Activated CD8-positive, alpha-beta memory T cell treated with anti-CD3 and anti-CD28 coated beads for 48 hours (primary cell): Measurements from ENCODE around the gene MN1.

Experiments used
- DNase-seq, 3 experiments: peaks; one replicate each; pipeline ENCODE4 v3.0.0-alpha.2; 2020; ENCODE audit warnings: low read depth in 2 of 3, low spot score in 2 of 3

MN1 gene

GRCh38 chr22:27786291-27786932 is 15.1 kb downstream of the MN1 start:
- DNase-seq = no peak

- DNase-seq = no peak
Observed at GRCh38 chr22:27785831-27786230, 15.7 kb downstream of the MN1 start.

- DNase-seq = no peak
Observed at GRCh38 chr22:27784120-27784475, 17.5 kb downstream of the MN1 start.

DNA sequence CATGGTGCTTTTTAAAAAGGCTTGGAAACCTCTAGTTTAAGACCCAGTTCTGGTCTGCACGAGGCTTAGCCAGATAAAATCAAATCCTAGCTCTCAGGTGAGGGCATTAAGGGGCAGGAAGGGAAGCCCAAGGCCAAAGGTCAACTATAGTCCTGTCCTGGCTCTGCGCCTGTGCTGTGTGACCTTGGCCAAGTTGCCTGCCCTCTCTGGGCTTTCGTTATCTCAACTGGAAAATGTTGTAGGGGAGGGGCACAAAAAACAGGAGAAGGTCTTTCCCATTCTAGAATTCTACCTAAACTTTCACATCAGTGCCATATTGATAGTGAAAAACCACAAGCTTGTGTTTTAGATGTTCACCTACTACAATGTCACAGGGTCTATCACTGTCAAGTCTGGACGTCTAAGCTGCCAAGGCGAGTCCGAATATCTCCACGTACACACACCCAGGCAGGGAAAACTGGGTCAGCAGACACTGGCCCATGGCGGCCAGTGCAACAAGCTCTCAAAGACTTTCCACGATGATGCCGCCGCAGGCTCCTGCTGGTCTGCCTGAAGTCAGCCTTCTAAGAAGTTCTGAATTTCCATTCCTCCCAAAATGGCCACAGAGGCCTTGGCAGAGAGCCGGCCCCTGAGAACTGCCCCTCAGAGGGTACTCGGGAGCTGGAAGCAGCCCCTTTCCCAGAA is 18.0 kb downstream of the MN1 start:
- no peak for DNase-seq

DNA sequence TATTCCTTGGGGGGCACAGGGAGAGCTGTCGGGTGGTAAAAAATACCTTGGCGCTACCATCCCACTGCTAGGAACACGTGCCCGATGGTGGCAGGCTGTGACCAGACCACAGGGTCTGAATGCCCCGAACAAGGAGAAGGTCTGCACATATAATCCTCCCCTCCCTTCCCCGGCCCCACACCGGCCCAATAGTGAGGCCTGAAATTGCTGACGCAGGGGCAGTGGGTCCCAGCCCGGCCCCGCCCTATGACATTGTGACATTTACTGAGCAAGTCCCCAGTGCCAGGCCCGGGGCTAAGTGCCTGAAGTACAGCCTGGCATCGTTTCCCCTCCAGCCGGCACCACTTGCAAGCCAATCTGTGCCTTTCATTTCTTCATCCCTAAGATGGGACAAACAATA is 19.5 kb downstream of the MN1 start:
- no peak for DNase-seq

GRCh38 chr22:27780161-27780575 is 21.4 kb downstream of the MN1 start:
- no peak for DNase-seq

- DNase-seq = no peak
Observed at GRCh38 chr22:27779643-27780042, 21.9 kb downstream of the MN1 start.

DNA sequence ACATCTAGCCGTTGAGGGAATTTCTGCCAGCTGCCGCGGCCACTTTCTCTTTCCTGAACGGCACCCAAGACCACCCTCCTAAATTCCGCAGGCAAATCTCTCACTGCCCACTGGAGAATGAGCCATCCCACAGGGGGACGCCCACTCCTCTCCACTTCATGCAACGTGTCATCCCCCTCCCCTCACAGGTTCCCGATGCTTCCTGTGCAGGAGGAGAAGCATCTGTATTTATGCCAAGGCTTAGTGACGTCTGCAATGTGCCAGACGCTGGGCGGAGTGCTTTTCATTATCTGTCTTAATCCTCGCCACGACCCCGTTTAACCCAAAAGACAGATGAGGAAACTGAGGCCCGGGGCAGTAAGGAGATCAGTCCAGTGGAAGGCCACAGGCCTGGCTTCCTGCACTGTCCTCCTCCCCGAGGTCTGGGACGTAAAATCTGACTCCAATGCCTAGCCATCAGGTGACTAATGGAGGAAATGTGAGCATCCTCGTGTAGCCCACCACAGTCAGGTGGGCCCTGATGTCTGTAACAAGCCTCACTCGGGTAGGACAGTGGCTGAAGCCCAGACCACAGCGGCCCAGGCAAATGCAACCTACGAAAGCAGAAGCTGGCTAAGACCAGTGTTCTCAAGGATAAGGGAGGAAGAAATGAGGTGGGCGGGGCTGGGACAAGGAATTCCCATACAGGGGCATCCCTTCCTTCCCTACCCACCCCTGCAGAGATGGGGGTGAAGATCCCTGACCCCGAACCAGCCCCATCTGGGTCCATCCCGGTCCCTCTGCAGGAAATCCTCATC is 23.1 kb downstream of the MN1 start:
- DNase-seq = no peak

DNA sequence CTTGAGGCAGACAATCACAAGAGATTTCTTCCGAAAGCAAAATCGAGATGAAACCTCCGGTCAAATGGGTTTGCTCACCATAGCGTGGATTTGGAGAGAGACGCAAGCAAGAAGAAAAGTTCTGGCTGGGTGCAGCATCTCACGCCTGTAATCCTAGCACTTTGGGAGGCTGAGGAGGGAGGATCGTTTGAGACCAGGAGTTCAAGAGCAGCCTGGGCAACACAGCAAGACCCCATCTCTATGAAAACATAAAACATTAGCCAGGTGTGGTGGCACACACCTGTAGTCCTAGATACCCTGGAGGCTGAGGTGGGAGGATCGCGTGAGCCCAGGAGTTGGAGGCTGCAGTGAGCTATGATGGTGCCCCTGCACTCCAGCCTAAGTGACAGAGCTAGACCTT is 24.4 kb downstream of the MN1 start:
- DNase-seq = no peak

GRCh38 chr22:27776650-27776958 is 25.0 kb downstream of the MN1 start:
- no peak for DNase-seq

- DNase-seq = no peak
Observed at GRCh38 chr22:27775758-27776649, 25.6 kb downstream of the MN1 start.

DNA sequence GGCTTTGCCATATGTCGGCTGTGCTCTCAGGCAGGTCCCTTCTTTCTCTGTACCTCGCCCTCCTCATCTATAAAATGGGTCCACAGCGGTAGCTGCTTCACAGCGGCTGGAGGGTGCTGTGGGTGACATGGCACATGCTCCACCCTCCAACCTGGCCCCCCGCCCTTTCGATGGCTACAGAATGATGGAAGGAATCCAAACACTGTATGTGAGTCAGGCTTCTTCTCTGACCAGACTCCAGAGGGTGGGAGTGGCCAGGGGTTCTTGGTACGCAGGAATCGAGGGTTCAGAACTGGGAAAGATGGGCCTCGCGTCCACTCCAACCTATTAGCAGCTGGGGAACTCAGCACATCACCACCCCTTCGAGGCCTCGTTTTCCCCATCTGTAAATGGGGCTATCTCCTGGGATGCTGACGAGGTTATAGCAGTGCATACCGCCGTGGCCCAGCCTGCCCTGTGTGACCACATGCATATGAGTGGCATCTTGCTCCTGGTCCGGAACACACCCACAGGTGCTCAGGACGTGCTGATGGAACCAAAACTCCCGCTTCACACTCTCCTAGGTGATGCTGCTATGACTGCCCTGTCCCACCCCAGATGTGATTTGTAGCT is 26.4 kb downstream of the MN1 start:
- DNase-seq = no peak

DNA sequence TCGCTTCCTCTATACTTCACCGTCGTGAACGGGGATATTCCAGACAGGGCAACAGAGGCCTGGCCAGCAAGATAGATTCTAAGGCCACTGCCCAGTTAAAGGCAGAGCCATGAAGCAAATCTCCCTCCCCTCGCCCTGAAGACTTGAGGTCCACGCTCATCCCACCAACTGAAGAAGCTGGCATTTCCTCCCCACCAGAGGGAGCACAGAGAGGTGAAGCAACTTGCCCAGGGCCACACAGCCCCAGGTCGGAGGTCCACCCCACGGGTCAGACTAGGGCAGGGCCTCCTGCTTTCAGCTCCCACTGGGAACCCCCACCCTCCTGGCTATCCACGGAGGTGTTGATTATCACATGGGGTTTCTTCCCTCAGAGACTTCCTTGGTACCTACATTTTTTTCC is 27.4 kb downstream of the MN1 start:
- no peak for DNase-seq

DNA sequence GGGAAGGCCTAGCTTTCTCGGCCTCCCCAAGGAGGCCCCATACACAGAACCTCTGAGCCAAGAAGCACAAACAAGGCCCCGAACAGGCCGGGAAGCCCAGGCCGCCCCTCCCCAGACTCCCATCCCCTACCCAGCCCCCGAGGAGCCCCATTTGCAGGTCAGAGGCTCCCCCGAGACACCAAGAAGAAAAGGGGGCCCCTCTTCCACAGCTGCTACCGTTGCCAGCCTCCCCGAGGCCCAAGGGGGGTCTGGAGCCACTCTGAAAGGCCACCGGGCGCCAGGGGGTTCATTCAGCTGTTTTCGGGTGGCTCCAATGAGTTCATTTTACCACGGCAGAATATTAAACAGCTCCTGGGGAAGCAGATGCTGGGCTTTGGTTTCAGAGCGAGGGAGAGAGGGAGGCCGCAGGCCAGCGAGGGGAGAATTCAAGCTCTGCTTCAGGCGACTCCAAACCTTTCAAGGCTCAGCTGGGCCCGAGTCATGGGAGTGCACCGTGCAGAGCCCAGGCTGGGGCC is 28.5 kb downstream of the MN1 start:
- no peak for DNase-seq

DNA sequence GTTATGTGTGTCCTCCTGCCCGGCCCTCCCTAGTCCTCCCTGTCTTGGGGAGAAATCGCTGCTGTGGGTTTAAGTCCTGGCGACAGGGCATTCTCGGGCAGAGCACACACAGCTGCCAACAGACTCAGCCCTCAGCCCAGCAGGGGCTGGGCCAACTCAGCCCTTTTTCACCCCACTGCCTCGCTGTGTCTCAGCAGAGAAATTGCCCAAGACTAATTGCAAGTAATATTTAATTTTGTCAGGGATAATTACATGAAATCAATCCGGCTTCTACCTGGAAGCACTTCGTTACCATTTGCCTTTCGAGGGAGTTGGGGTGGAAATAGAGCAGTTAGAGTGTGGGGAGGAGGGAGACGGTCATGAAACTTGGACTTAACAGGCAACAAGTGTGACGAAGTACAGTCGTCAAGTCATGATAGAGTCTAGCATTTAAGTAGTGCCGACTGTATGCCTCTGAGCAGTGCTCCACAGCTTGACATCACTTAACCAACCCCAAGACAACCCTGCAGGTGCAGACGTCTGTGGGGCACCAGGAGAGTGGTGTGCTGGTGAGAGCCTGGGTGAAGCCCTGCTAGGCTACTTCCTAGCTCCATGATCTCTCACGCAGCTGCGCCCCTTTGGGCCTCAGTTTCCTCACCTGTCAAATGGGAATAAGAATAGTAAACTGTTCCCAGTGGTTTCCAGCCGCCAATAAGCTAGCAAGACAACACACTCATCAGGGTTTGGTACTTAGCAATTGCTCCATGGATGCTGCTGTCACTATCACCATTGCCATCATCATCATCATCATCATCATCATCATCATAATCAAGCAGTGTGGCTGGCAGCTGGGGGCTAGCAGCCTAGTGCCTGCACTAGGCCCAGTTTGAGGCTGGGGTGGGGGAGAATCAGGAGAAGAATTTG is 29.2 kb downstream of the MN1 start:
- DNase-seq = no peak

DNA sequence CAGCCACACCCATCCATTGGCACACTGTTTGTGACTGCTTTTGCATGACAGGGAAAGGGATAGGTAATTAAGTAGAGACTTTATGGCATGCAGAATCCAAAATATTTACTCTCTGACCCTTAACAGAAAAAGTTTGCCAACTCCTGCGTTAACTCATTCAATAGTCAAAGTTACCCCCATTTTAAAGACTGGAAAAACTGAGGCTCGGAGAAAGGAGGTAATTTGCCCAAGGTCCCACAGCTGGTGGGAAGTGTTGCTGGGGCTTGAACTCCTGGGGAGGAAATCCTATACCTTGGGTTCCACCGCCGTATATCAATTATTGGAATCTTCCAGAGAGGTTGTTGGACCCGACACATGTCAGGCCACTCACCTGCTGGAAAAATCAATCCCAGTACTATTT is 29.9 kb downstream of the MN1 start:
- DNase-seq = no peak

GRCh38 chr22:27769012-27769411 is 32.5 kb downstream of the MN1 start:
- DNase-seq = no peak

DNA sequence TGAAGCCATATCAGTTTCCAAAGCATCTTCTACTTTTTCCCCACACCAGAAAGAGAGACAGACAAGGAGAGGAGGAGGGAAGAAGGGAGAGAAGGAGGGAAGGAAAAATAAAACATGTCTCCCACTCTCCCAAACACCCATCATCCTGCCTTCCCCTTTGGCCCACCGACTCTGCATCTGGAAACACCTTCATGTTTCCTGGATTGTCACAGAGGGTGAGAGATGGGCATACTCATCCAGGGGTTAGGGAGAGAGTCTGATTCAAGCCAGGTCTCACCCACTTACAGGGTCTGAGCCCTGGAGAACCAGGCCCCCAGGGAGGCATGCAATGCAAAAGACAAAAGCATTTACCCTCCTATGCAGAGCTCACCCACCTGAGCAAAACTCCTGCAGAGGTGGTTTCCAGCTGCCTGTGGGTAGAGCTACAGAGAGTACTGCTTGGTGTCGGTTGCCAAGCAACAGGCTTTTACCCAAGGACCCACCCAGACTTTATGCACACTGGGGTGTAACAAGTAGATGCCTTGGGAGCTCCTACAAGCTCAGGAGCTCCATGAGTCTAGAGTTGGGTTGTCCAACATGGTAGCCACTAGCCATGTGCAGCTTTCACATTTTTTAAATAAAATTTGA is 33.4 kb downstream of the MN1 start:
- DNase-seq = no peak

GRCh38 chr22:27766679-27767078 is 34.9 kb downstream of the MN1 start:
- no peak for DNase-seq
